Measurements from ENCODE around the gene XKR7.

XKR7 gene

GRCh38 chr20:32050851-32051556, 83.1 kb downstream of the XKR7 start:
- no peak for DNase-seq

- DNase-seq: no peak
Observed at GRCh38 chr20:32051720-32052089, 83.8 kb downstream of the XKR7 start.

- no peak for DNase-seq
Observed at GRCh38 chr20:32052090-32052777, 84.3 kb downstream of the XKR7 start, which contains the start of gene HCK. HCK (plus strand) TSS chr20:32052242.

GRCh38 chr20:32052778-32053362, 84.9 kb downstream of the XKR7 start:
- DNase-seq: no peak

All from NCI-H524 treated with DMSO at 0.1 percent for 48 hours (cell line).